GM18502 (cell line): ENCODE data around the gene MAGI2.

Experiments
- ATAC-seq: cut with Tn5 transposase; IDR thresholded peaks from one replicate; pipeline ENCODE4 v1.9.1; 2021; ENCODE audit warnings: mild to moderate bottlenecking; ENCODE audit not compliant: unreplicated experiment, poor library complexity

MAGI2 gene

GRCh38 chr7:79282882-79283602, 170.4 kb downstream of the MAGI2 start:
- ATAC-seq: no peak

GRCh38 chr7:79282070-79282694, 171.3 kb downstream of the MAGI2 start:
- no peak for ATAC-seq

- no peak for ATAC-seq
Observed at GRCh38 chr7:79281426-79281825, 172.0 kb downstream of the MAGI2 start.

DNA sequence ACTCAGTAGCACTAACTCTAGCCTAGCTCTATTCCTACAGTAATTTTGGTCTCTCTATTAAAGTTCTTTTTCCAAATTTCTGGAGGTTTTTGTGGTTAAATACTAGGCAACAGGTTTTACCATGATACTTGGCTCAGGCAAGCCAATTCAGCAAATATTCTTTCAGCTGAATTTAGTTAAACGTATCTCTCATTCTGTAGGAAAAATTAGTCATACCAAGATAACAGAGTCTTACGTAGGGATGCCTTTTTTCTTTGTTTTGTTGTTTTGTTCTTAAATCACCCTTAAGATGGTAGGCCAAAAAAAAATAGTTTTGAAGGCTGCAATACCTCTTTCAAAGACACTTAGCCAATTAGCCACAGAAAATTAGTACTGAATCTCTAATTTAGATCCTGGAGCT, 180.5 kb downstream of the MAGI2 start:
- no peak for ATAC-seq

- peak; percentile 91 for ATAC-seq
Observed at GRCh38 chr7:79272066-79272669, 181.3 kb downstream of the MAGI2 start.

- ATAC-seq: no peak
Observed at GRCh38 chr7:79268730-79269129, 184.7 kb downstream of the MAGI2 start.

- no peak for ATAC-seq
Observed at GRCh38 chr7:79258826-79259225, 194.6 kb downstream of the MAGI2 start.

DNA sequence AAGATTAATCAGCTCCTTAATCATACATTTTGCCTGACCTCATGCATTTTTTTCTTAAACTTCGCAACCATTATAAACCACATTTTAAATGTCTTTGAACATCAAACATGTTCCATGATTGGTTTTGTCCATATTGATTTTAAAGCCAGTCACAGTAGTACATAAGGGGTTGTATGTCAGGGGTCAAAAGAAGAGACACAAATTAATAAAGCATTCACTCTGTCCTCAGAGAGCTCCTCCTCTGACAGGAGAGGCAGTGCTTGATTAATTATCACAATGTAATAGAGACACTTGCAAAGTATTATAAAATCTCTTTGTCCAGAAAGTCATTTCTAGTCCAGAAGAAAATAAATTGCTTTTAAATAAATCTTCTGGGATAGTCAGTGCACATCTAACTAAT, 195.5 kb downstream of the MAGI2 start:
- no peak for ATAC-seq

GRCh38 chr7:79245623-79246249, 207.7 kb downstream of the MAGI2 start:
- no peak for ATAC-seq

DNA sequence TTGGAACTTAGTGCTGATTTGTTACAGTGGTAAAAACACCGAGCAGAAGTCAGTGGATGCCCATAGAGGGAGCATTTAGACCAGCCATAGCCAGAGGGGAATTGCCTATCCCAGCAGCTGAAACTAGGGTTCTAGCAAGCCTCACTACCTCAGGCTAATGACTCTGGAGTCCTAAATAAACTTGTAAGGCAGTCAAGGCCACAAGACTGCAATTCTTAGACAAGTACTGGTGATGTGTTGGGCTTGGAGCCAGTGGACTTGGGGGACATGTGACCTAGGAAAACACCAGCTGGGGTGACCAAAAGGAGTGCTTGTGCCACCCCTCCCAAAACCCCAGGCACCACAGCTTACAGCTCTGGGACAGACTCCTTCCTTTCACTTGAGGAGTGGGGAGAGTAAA, 209.0 kb downstream of the MAGI2 start:
- ATAC-seq: no peak

DNA sequence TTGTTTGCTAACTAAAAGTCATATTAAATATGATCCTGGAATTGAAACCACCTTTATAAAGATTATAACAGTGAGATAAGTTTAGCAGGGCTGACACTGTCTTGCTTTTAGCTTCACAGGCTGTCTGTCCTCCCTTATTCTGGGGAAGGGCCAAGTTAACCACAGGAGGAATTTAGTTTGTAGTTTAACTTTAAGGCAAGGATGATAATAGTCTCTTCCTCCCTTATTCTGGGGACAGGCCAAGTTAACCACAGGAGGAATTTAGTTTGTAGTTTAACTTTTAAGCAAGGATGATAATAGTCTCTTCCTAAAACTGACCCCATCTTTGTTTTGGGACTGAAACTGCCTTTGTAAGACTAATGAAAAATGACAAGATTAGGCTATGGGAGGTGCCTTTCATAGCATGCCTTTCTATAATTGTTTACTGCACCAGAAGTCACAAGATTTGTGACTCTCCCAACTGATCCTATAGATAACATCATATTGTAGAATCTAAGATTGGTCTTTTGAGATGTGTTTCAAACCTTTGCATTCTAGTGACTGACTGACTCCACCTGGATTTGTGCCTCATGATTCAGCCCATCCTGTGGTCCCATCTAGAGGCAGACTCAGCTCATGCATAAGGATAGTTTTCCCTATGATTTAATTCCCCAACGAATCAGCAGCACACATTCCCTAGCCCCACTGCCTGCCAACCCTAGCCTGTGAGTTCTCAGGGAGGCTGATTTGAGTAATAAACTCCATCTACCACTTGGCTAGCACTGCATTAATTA, 212.0 kb downstream of the MAGI2 start:
- ATAC-seq: no peak

GRCh38 chr7:79240413-79240812, 213.1 kb downstream of the MAGI2 start:
- no peak for ATAC-seq

- no peak for ATAC-seq
Observed at GRCh38 chr7:79236352-79237028, 217.0 kb downstream of the MAGI2 start.

- ATAC-seq: no peak
Observed at GRCh38 chr7:79227044-79227443, 226.4 kb downstream of the MAGI2 start.

DNA sequence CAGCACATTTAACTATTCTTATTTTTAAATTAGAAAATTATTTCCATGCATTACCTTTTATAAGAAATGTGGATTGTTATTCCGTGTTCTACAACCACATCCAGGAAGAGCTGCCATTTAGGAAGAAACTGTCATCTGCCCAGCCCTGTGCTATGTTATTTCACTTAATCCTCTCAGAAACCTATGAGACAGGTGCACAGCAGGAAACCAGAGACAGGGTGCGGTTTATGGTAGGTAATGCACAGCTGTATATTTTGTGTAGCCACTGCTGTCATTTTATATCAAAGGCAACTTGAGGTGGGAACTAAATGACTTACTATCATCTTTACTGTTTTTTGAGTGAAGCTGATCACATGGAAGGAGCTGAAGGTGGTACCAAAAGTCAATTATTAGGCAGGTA, 232.3 kb downstream of the MAGI2 start:
- ATAC-seq: no peak

DNA sequence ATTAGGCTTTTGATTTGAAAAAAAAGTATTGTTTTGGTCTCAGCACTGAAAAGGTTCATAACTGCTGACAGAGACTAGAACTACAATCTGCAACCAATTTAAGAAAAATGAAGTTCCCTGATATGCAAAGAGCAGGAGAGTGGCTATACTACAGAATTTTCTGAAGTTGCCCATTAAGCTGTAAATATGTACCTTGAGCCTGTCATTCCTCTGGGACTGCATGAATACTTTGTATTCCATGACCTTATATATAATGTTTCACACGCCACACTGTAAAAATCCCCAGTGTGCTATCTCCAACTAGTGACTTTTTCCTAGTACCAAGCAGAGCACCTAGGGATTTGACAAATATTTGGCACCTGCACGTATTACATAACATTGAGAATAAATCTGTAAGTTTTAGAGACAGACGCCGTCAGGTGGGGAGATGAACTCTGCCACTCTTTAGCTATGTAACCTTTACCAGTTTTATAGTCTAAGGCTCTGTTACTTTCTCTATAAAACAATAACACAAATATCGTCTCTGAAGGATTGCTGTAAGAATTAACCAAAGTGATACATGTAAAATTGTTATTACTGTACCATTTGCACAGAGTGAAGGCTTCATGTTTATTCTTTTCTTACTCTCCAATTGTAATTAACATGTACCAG, 235.4 kb downstream of the MAGI2 start:
- ATAC-seq: no peak

GRCh38 chr7:79217468-79217867, 236.0 kb downstream of the MAGI2 start:
- ATAC-seq: no peak

DNA sequence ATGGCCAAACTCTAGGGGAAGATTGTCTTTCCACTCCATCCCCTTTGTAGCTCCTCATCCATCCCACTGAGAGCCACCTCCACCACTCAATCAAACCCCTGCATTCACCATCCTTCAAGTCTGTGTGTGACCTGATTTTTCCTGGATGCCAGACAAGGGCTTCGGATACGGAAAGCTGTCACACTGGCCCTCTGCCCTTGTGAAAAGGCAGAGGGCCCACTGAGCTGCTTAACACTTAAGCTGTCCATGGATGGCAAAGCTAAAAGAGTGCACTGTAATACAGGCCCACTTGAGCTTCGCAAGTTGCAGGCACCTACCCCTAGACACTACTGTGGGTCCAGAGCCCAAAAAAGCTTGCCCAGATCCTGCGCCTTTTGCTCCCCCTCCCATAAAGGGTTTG, 237.2 kb downstream of the MAGI2 start:
- ATAC-seq: no peak

DNA sequence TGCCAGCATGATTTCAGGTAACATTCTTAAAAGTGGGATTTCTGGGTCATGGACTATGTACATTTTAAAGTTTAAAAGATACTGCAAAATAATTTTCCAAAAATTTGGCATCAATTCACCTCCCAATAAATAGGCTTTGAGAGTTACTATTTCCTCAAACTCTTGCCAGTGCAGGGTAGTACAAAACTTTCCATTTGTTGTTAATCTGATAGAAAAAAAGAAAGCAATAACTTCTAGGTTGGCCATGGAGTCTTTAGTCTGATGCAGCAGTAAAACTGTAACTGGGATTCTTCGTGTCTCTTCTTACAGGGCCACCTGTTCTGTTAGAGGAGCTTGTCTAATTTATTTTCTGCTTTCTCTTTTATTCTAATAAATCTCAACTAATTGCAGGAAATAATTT, 241.1 kb downstream of the MAGI2 start:
- no peak for ATAC-seq

DNA sequence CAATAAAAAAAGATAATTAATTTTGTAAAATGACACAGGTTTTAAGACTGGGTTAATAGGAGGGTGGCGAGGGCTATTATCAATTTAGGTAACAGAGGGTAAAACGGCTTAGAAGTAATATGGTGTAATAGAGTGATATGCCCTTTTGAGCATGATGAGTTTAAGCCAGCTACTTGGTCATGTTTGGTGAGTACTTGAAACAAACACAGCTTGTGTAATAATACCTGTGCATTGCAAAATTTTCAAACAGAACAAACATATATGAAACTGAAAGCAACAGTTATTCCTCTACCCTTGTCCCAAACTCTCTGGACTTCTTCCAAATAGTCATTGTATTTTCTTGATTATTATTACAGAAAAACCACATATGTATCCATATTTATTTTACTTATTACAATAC, 241.7 kb downstream of the MAGI2 start:
- ATAC-seq: no peak
